ENCODE results near the gene BLM.
A peak's percentile ranks its signal among the peaks of the same experiment; 100 is the strongest.
"Not testable (repeated sequence)": the region's sequence is repeated elsewhere in the genome, so short reads cannot be mapped to it uniquely, and the experiment has no call there.

The BLM gene

GRCh38 chr15:90825115-90825899 is 108.2 kb downstream of the BLM start:
- DNase-seq = not testable (repeated sequence)

GRCh38 chr15:90826206-90826885 is 109.2 kb downstream of the BLM start:
- not testable (repeated sequence) for DNase-seq

- no peak for DNase-seq
These were observed 109.8 kb downstream of the BLM start for GRCh38 chr15:90826886-90827435.

- DNase-seq = no peak
These were observed 111.0 kb downstream of the BLM start for GRCh38 chr15:90828111-90828510.

GRCh38 chr15:90829126-90829525 is 112.0 kb downstream of the BLM start:
- DNase-seq = no peak

DNA sequence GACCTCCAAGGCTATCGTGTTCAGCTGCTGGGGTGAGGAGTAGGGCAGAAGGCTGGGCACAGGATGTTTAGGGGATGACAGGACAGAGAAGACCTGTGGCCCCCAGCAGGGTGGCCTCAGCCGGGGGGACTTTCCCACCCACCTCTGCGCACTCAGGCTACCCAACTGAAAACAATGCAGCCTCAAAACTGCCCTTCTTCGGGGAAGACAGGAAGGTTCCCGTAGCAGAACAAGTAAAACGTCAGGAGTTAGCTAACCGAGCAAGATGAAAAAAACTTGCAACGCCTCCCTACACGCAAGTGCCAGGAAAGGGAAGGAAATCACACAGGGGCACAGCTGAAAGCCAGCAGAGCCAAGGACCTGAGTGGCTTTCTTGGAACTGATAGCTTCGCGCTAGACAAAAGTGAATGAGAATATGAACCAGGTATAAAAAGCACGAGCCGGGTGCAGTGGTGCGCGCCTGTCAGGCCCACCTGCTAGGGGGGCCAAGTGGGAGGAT is 112.8 kb downstream of the BLM start:
- DNase-seq = peak; percentile 68

DNA sequence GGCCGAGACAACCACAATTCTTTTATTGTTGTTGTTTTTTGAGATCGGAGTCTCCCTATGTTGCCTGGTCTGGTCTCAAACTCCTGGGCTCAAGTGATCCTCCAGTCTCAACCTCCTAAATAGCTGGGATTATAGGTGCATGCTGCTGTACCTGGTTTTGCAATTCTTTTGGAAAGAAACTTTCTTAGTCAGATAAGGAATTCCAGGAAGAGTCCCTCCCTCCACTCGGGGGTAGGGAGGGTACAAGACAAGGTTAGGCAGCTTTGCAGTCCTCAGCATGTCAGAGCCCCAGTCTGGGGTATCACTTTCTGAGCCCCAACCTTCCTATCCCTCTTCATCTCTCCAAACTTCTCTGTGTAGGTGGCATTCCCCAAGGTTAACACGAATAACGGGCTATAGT is 117.5 kb downstream of the BLM start:
- DNase-seq = no peak

- no peak for DNase-seq
These were observed 119.2 kb downstream of the BLM start for GRCh38 chr15:90836296-90836871.

DNA sequence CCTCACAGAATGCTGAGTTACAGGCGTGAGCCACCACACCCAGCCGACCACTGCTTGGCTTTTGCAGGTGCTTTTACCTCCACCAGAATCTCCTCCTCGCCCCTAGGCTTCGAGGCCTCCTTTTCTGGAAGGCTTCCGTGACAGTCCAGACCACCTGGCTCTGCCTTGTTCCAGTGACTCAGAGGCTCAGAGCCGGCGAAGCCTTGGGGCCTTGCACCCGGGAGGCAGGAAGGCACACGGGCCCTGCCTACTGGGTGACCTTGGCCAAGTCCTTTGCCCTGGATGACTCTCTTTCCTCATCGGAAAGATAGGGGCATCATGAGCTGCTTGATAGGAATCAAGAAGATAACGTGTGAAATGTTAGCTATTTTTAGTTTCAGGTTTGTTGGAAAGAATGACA is 119.9 kb downstream of the BLM start:
- DNase-seq = no peak

GRCh38 chr15:90838139-90838538 is 121.0 kb downstream of the BLM start:
- peak; percentile 86 for DNase-seq

- DNase-seq = no peak
These were observed 121.4 kb downstream of the BLM start for GRCh38 chr15:90838544-90838943.

- DNase-seq = no peak
These were observed 122.3 kb downstream of the BLM start for GRCh38 chr15:90839187-90840071.

GRCh38 chr15:90840157-90840855 is 123.2 kb downstream of the BLM start:
- DNase-seq = no peak

- no peak for DNase-seq
These were observed 123.8 kb downstream of the BLM start for GRCh38 chr15:90840954-90841353.

DNA sequence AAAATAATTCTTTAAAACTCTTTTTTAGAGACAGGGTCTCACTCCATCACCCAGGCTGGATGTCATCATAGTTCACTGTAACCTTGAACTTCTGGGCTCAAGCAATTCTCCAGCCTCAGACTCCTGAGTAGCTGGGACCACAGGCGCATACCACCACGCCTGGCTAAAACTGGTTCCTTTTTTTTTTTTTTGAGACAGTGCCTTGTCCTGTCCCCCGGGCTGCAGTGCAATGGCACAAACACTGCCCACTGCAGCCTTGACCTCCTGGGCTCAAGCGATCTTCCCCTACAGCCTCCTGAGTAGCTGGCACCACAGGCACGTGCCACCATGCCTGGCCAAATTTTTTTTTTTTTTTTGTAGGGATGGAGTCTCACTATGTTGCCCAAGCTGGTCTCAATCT is 127.5 kb downstream of the BLM start:
- no peak for DNase-seq

DNA sequence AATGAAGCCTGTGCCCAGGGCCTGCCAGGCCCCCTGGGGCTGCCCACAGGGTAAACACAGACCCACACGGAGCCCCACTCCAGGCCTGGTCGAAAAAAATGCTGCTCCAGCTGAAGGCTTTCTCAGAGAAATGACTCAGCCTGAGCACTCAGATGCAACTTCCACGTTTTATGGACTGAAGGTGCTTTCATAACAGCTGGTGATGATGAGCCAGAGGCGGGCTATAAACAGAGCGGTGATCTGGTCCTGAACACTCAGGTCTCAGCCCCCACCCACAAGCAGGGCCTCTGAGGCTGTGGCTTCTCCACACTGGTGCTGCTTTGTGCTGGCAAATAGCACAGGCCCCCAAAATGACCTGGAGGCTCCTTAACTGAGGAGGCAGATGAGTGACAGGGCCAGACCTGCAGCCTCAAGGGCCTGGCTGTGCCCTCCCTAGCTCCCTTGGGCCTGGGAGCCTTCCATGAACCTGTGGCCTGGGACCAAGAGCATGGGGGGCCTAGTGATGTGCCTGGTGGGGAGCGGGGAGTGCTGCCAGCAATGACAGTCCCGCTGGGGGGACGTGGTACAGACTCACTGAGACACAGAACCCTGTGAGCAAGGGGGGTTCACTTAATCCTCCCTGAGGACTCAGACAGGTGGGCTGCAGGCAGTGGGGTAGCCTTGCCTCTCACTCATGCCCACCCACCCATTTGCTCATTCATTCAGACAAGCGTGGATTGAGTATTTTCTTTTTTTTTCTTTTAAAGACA is 128.2 kb downstream of the BLM start:
- no peak for DNase-seq

DNA sequence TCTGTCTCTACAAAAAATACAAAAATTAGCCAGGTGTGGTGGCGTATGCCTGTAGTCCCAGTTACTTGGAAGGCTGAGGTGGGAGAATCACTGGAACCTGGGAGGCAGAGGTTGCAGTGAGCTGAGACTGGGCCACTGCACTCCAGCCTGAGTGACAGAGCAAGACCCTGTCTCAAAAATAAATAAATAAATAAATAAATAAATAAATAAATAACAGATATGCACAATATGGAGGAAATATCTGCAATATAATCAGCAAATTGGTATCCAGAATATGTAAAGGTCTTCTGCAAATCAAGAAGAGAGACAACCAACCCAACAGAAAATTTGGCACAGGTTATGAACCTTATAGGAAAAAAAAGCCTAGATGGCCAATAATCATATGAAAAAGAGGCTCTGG is 132.3 kb downstream of the BLM start:
- not testable (repeated sequence) for DNase-seq

DNA sequence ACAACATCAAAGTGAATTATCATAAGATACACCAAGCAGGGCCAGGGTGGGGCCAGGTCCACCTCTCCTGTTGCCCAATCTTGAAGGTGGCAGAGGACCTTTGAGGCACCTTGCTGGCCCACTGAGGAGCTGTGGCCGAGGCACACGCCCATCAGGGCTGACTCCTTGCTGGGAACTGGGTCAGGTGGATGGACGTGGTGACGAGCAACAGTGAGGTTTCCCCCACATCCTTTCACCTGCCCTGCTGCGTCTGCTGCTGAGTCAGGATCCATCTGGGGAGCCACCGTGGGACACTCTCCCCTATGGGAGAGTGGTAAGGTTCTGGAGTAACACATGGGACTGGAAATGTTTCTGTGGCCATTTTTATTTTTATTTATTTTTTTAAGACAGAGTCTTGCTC is 134.0 kb downstream of the BLM start:
- peak; percentile 58 for DNase-seq

GRCh38 chr15:90851940-90852339 is 134.8 kb downstream of the BLM start:
- no peak for DNase-seq

DNA sequence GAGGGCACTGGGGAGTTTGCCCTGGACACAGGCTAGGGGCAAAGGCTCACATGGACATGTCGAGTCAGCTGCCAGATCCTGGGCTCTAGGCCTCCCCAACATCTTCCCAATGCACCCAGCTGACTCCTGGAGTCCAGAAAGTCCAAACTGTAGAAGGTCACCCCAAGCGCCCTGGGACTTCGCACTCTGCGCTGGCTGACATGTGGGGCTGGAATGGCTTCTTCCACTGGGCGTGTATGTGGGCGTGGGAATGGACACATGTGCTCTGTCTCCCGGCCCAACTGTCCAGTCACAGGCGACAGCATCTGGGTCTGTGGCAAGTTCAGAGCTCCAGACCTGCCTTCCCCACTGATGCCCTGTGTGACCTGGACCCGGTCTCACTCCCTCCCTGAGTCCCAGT is 138.0 kb downstream of the BLM start:
- DNase-seq = no peak

GRCh38 chr15:90857337-90857736 is 140.2 kb downstream of the BLM start:
- no peak for DNase-seq
